OCI-LY3 (cell line): ENCODE results near the gene ZNF692.

ENCODE experiments used
- H2AFZ ChIP-seq: fragments of 200-600, 300-600 bp; shearing (Covaris generic); 2 replicates; pipeline ENCODE4 v1.6.0; 2014; ENCODE audit warnings: antibody characterized with exemption, low read depth, low read length
- H3K27ac ChIP-seq: fragments of 200-600, 300-600 bp; sonication (generic); 2 replicates; pipeline ENCODE4 v1.5.1; 2014; ENCODE audit warnings: mild to moderate bottlenecking, low read length, moderate library complexity, mixed read lengths
- H3K27me3 ChIP-seq: fragments of 200-600, 300-600 bp; sonication (generic); 2 replicates; pipeline ENCODE4 v1.6.1; 2014; ENCODE audit warnings: low read depth, low read length, mixed read lengths
- H3K36me3 ChIP-seq: fragments of 200-600, 300-600 bp; sonication (generic); replicated peaks from 2 replicates; pipeline ENCODE3; 2014; ENCODE audit warnings: low read depth, low read length, mixed read lengths
- H3K4me1 ChIP-seq: fragments of 300-600, 200-600 bp; sonication (generic); 2 replicates; pipeline ENCODE4 v1.6.1; 2014; ENCODE audit warnings: low read length, mixed read lengths
- H3K4me2 ChIP-seq: fragments of 200-600, 300-600 bp; sonication (generic); 2 replicates; pipeline ENCODE4 v1.6.1; 2014; ENCODE audit warnings: low read length, mixed read lengths
- H3K4me3 ChIP-seq: fragments of 300-600, 200-600 bp; sonication (generic); 2 replicates; pipeline ENCODE4 v1.5.1; 2014; ENCODE audit warnings: antibody characterized with exemption, mild to moderate bottlenecking, low read length, moderate library complexity
- H3K79me2 ChIP-seq: fragments of 300-600, 200-600 bp; shearing (Covaris generic); 2 replicates; pipeline ENCODE4 v1.6.1; 2014; ENCODE audit warnings: mild to moderate bottlenecking, low read length, mixed read lengths
- H3K9ac ChIP-seq: fragments of 300-600, 200-600 bp; shearing (Covaris generic); 2 replicates; pipeline ENCODE4 v1.6.0; 2014; ENCODE audit warnings: mild to moderate bottlenecking, low read length, moderate library complexity
- H3K9me3 ChIP-seq: fragments of 200-600, 300-600 bp; shearing (Covaris generic); 2 replicates; pipeline ENCODE4 v1.6.1; 2014; ENCODE audit warnings: low read length, mixed read lengths; ENCODE audit not compliant: insufficient read depth
- H4K20me1 ChIP-seq: fragments of 200-600, 300-600 bp; sonication (generic); 2 replicates; pipeline ENCODE4 v1.6.1; 2016; ENCODE audit warnings: low read length, mixed read lengths; ENCODE audit not compliant: insufficient read depth
- EZH2phosphoT487 ChIP-seq: fragments of 200-600 bp; shearing (Covaris generic); IDR thresholded peaks from 2 replicates; pipeline ENCODE4 v1.6.1; 2018; ENCODE audit warnings: antibody characterized with exemption, mixed run types, low read depth
- TF ChIP-seq, protein P1 (sequence below): fragments of 200-600, 300-600 bp; sonication (generic); IDR thresholded peaks from 2 replicates; pipeline ENCODE4 v1.5.1; 2014; ENCODE audit warnings: antibody characterized with exemption, low read length, low read depth

ZNF692 gene

DNA sequence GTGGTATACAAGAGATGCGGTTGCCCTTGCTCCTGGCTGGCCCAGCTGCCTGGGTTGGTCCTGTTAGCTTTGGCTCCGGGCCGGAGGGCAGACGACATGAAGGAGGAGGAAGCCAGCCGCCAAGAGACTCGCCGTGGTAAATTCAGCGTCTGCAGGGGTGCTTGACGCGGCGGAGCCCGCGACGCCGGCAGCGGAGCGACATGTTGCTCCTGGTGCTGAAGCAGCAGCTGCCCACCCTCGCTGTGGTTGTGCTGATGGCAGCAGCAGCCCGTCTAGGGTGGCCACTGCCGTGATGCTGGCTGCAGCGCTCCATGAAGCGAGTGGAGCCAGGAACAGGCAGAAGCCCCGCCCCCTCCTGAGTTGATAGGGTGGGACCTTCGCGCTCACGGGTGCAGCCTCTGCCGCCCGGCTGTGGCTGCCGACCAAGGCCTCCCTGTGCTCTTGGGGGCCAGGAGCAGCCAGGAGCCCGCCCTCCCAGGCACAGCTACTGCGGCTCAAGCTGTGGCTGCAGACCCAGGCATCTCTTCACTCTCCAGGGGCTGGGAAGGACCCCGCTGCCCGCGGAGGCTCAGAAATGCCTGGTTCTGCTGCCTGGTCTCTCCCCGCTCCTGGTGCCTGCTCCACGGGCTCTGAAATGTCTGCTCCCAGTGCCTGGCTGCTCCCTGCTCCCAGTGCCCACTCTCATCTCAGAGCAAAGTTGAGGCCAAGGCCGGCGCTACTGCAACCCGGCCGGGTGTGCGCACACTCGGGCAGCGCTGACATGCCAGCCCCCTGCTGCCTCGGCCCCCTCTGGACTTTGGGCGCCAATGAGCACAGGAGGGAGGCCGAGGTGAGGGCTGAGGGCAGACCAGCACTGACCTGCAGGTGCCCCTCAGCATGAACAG, 4.4 kb upstream of the ZNF692 start:
- Histone ChIP-seq H3K4me3 (peak overlapping the region; percentile 84), H3K9ac (peak overlapping the region; percentile 67), H3K4me2 (peak overlapping the region; percentile 92), H3K4me1 (peaks cover 19% of the 10 kb centered on the region), H2AFZ (peak overlapping the region; percentile 79), H3K9me3 (no peaks in the 10 kb centered on the region), H4K20me1 (no peaks in the 10 kb centered on the region), H3K27ac (no peak overlapping the region), H3K79me2 (peaks cover 3% of the 10 kb centered on the region), H3K36me3 (no peaks in the 10 kb centered on the region), H3K27me3 (peaks cover 6% of the 10 kb centered on the region; the same call in 1 of the 2 replicates)
- TF ChIP-seq EZH2phosphoT487 = no peak
- TF ChIP-seq, protein P1, sequence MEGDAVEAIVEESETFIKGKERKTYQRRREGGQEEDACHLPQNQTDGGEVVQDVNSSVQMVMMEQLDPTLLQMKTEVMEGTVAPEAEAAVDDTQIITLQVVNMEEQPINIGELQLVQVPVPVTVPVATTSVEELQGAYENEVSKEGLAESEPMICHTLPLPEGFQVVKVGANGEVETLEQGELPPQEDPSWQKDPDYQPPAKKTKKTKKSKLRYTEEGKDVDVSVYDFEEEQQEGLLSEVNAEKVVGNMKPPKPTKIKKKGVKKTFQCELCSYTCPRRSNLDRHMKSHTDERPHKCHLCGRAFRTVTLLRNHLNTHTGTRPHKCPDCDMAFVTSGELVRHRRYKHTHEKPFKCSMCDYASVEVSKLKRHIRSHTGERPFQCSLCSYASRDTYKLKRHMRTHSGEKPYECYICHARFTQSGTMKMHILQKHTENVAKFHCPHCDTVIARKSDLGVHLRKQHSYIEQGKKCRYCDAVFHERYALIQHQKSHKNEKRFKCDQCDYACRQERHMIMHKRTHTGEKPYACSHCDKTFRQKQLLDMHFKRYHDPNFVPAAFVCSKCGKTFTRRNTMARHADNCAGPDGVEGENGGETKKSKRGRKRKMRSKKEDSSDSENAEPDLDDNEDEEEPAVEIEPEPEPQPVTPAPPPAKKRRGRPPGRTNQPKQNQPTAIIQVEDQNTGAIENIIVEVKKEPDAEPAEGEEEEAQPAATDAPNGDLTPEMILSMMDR = no peak

DNA sequence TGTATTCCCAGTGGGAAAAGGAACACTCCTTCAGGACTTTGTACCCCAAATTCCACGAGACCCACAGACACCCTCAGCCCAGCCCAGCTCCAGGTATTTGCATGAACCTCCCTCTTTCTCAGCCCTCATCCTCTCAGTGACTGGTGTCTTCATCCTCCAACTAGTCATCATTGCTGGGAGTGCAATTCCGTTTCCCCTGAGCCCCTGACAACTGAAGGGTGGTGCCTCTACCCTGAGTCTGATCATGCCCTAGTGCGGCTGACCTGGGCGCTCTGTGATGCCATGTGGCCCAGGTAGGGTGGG, 3.8 kb upstream of the ZNF692 start:
- Histone ChIP-seq H3K79me2 (peaks cover 9% of the 10 kb centered on the region), H4K20me1 (no peaks in the 10 kb centered on the region), H3K27me3 (peaks cover 6% of the 10 kb centered on the region; the same call in 1 of the 2 replicates), H3K36me3 (no peaks in the 10 kb centered on the region), H3K9me3 (no peaks in the 10 kb centered on the region), H2AFZ (peak overlapping the region; percentile 79), H3K9ac (peak overlapping the region; percentile 67), H3K4me1 (peaks cover 19% of the 10 kb centered on the region), H3K4me2 (peak overlapping the region; percentile 92), H3K4me3 (peak overlapping the region; percentile 84), H3K27ac (no peak overlapping the region)
- no peak for TF ChIP-seq EZH2phosphoT487
- TF ChIP-seq, protein P1 = no peak

DNA sequence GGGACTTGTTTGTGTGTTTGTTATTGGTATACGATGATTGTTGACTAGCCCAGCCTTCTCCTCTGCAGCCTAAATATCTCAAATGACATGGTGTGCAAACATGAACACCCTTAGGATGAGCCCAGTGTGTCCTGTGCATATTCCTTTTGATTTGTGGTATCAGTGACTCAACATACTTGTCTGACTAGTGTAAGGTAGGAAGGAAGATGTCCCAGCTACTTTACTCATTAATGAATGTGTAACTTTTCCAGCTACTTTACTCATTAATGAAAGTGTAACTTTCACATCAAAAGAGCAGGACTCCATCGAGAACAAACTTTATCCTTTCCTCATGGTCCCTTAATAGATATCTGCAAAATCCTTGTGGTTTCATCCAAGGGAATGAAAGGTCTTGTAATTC, 2.7 kb upstream of the ZNF692 start:
- Histone ChIP-seq H3K4me2 (no peak overlapping the region), H4K20me1 (no peaks in the 10 kb centered on the region), H3K36me3 (peaks cover 4% of the 10 kb centered on the region), H3K9me3 (no peaks in the 10 kb centered on the region), H3K4me1 (peaks cover 29% of the 10 kb centered on the region), H3K27me3 (peaks cover 6% of the 10 kb centered on the region; the same call in 1 of the 2 replicates), H3K27ac (no peak overlapping the region), H3K9ac (no peak overlapping the region), H3K79me2 (peaks cover 19% of the 10 kb centered on the region), H2AFZ (no peak overlapping the region), H3K4me3 (no peak overlapping the region)
- TF ChIP-seq EZH2phosphoT487 = no peak
- TF ChIP-seq, protein P1 = no peak

DNA sequence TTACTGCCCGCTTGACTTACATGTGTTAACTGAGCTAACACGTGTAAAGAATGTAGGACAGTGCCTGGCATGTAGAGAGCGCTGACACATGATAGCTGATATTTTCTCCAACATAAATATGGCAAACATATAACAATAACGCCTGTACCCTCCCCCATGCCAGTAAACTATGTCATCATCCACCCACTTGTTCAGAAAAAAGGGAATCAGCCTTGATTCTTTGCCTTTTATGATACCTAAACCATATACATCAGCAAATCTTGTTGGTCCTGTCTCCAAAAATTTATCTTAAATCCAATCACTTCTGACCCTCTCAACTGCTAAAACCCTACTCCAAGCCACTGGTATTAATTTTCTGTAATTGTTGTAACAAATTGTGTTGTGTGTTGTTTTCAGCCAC, 1.1 kb upstream of the ZNF692 start:
- Histone ChIP-seq H4K20me1 (no peaks in the 10 kb centered on the region), H3K4me2 (peak overlapping the region; percentile 95), H2AFZ (no peak overlapping the region), H3K9me3 (no peaks in the 10 kb centered on the region), H3K36me3 (peaks cover 18% of the 10 kb centered on the region), H3K9ac (peak overlapping the region; percentile 95), H3K4me1 (peaks cover 31% of the 10 kb centered on the region), H3K27me3 (peaks cover 6% of the 10 kb centered on the region; the same call in 1 of the 2 replicates), H3K79me2 (peaks cover 25% of the 10 kb centered on the region), H3K4me3 (peak overlapping the region; percentile 96), H3K27ac (0 out of 2 replicates have a peak overlapping the region, but pooled peaks have one; percentile 80)
- no peak for TF ChIP-seq EZH2phosphoT487
